Measurements from ENCODE around the gene MAP3K9. TPM values are rescaled to one million over a fixed set of nuclear protein-coding genes. Genes with fewer than 3 reads are reported as not detected.

The MAP3K9 gene
- total and polyA plus RNA-seq, 10 of the 15 experiments (the other 5 are each of a cell fraction or from before 2014, with no cell fraction given): 0.48 to 7.9 (median 2.9) TPM

- H3K4me2 ChIP-seq (ENCODE audit: control insufficient read depth, insufficient read depth): no peak overlapping the region
- DNase-seq (ENCODE audit: low read depth, low spot score) (no peak), FAIRE-seq (no peak), ATAC-seq (no peak)
- no peak for TF ChIP-seq BMI1 (IDR thresholded peaks at IDR 0.05; ENCODE audit: borderline replicate concordance)
- TF ChIP-seq HDAC6 (IDR thresholded peaks at IDR 0.05; ENCODE audit: unreplicated experiment): no peak
- no peak for TF ChIP-seq SUPT20H (IDR thresholded peaks at IDR 0.05; ENCODE audit: borderline replicate concordance, control insufficient read depth, low read depth, low read length)
- no peak for TF ChIP-seq IRF3 (IDR thresholded peaks at IDR 0.05)
- no peak for TF ChIP-seq IRF5 (IDR thresholded peaks at IDR 0.05; ENCODE audit: borderline replicate concordance)
- TF ChIP-seq NR2C2 (IDR thresholded peaks at IDR 0.05; ENCODE audit: borderline replicate concordance, control insufficient read depth, insufficient read length, low read depth): no peak
- no peak for TF ChIP-seq MAX (IDR thresholded peaks at IDR 0.05; ENCODE audit: low read depth, low read length)
- TF ChIP-seq KAT2A (conservative IDR thresholded peaks at IDR 0.05; ENCODE audit: control insufficient read depth, low read depth, low read length): no peak
- no peak for TF ChIP-seq BCL11A (IDR thresholded peaks at IDR 0.05; ENCODE audit: low read depth, low read length)
- no peak for TF ChIP-seq TCF12 (IDR thresholded peaks at IDR 0.05; ENCODE audit: low read depth, low read length)
- TF ChIP-seq EP300 (IDR thresholded peaks at IDR 0.05; ENCODE audit: borderline replicate concordance in 1 of 2, control insufficient read depth in 1 of 2, low read depth in 2 of 2, low read length in 2 of 2): no peak
- TF ChIP-seq MYC (IDR thresholded peaks at IDR 0.05; ENCODE audit: insufficient read depth, insufficient read length, insufficient replicate concordance, low read length, severe bottlenecking): no peak
- no peak for TF ChIP-seq HCFC1 (IDR thresholded peaks at IDR 0.05; ENCODE audit: low read length)
- no peak for TF ChIP-seq IKZF1 (conservative IDR thresholded peaks at IDR 0.05)
- TF ChIP-seq POLR2AphosphoS5 (IDR thresholded peaks at IDR 0.05; ENCODE audit: low read length): no peak
- no peak for TF ChIP-seq TARDBP (IDR thresholded peaks at IDR 0.05; ENCODE audit: borderline replicate concordance)
- ChIA-PET SMC1A (ENCODE audit: uncharacterized antibody, unreplicated experiment) (interaction anchor here (1.0 to 2.1 kb wide), 4 partner anchors 8 to 16 kb away, joined by 3 to 6 read pairs (median 4); no protein-coding TSS in a partner anchor), POLR2A (interaction anchor here (1.4 kb wide), 1 partner anchor 9 kb away, joined by 3 read pairs; no protein-coding TSS in a partner anchor), RAD21 (ENCODE audit: unreplicated experiment) (interaction anchor here (0.9 kb wide), 1 partner anchor 28 kb away, joined by 3 read pairs; no protein-coding TSS in a partner anchor), CTCF (interaction anchor here (1.3 kb wide), 1 partner anchor 8 kb away, joined by 6 read pairs; no protein-coding TSS in a partner anchor)
- H3K27me3 ChIP-seq (replicated peaks in 1 of 2; ENCODE audit: control insufficient read depth in 2 of 2, insufficient read depth in 2 of 2, low read length in 1 of 2): no peaks in the 10 kb centered on the region
- no peaks in the 10 kb centered on the region for H3K36me3 ChIP-seq (ENCODE audit: control insufficient read depth in 2 of 2, insufficient read depth in 2 of 2, low read length in 1 of 2)
- H3K4me1 ChIP-seq (ENCODE audit: control insufficient read depth, insufficient read depth, low read length): no peaks in the 10 kb centered on the region
- no peaks in the 10 kb centered on the region for H3K9me3 ChIP-seq (replicated peaks; ENCODE audit: control insufficient read depth, insufficient read depth, low read length)
- WGBS (ENCODE audit: insufficient coverage, insufficient replicate concordance, low lambda C conversion rate, missing lambda C conversion rate): 92% methylated on average over 2 of the region's 2 CpGs
- intact Hi-C loops (cut with micrococcal nuclease; ENCODE audit: unreplicated experiment) (no loop called here), in situ Hi-C loops (cut with MboI) (no loop called here)
- BruUV-seq (replicated peaks): no TSS peak
- no peak overlapping the region for H3K9ac ChIP-seq (ENCODE audit: control insufficient read depth, insufficient read depth, low read length)
- H3K79me2 ChIP-seq (ENCODE audit: control insufficient read depth, insufficient read depth, low read length): no peaks in the 10 kb centered on the region
- H3K27ac ChIP-seq (ENCODE audit: control insufficient read depth, insufficient read depth): no peak overlapping the region
- no peak overlapping the region for H2AFZ ChIP-seq (ENCODE audit: control insufficient read depth, low read depth, low read length)
- no peak overlapping the region for H3K4me3 ChIP-seq
- H4K20me1 ChIP-seq (ENCODE audit: control insufficient read depth, insufficient read depth): no peaks in the 10 kb centered on the region
These were observed 111.6 kb downstream of the MAP3K9 start for GRCh38 chr14:70697701-70698100.
